Measurements from ENCODE around the gene SRGAP2B.
"Not testable (repeated sequence)": the region's sequence is repeated elsewhere in the genome, so short reads cannot be mapped to it uniquely, and the experiment has no call there.

The SRGAP2B gene

GRCh38 chr1:145093517-145094149 lies 1.5 kb downstream of the SRGAP2B start:
- peak; percentile 3 for DNase-seq (ENCODE audit: low spot score)

GRCh38 chr1:145082483-145083255 lies 12.5 kb downstream of the SRGAP2B start:
- DNase-seq (ENCODE audit: low spot score), result not testable (repeated sequence)

GRCh38 chr1:145080193-145080592 lies 14.9 kb downstream of the SRGAP2B start:
- DNase-seq (ENCODE audit: low spot score), result not testable (repeated sequence)

- not testable (repeated sequence) for DNase-seq (ENCODE audit: low spot score)
Measured at GRCh38 chr1:145079737-145080136, 15.4 kb downstream of the SRGAP2B start.

GRCh38 chr1:145078787-145079370 lies 16.2 kb downstream of the SRGAP2B start:
- not testable (repeated sequence) for DNase-seq (ENCODE audit: low spot score)

GRCh38 chr1:145077872-145078786 lies 17.0 kb downstream of the SRGAP2B start:
- DNase-seq (ENCODE audit: low spot score), result not testable (repeated sequence)

GRCh38 chr1:145076877-145077276 lies 18.3 kb downstream of the SRGAP2B start:
- DNase-seq (ENCODE audit: low spot score), result not testable (repeated sequence)

- not testable (repeated sequence) for DNase-seq (ENCODE audit: low spot score)
Measured at GRCh38 chr1:145074021-145074559, 21.0 kb downstream of the SRGAP2B start.

GRCh38 chr1:145071569-145071968 lies 23.6 kb downstream of the SRGAP2B start:
- not testable (repeated sequence) for DNase-seq (ENCODE audit: low spot score)

GRCh38 chr1:145066486-145066885 lies 28.6 kb downstream of the SRGAP2B start:
- DNase-seq (ENCODE audit: low spot score), result not testable (repeated sequence)

GRCh38 chr1:145065194-145065826 lies 29.8 kb downstream of the SRGAP2B start:
- peak; percentile 0 for DNase-seq (ENCODE audit: low spot score)

- not testable (repeated sequence) for DNase-seq (ENCODE audit: low spot score)
Measured at GRCh38 chr1:145063941-145064648, 31.0 kb downstream of the SRGAP2B start.

- not testable (repeated sequence) for DNase-seq (ENCODE audit: low spot score)
Measured at GRCh38 chr1:145063285-145063684, 31.8 kb downstream of the SRGAP2B start.

- not testable (repeated sequence) for DNase-seq (ENCODE audit: low spot score)
Measured at GRCh38 chr1:145058184-145058583, 36.9 kb downstream of the SRGAP2B start.

GRCh38 chr1:145055217-145055760 lies 39.8 kb downstream of the SRGAP2B start:
- DNase-seq (ENCODE audit: low spot score), result not testable (repeated sequence)

- DNase-seq (ENCODE audit: low spot score), result not testable (repeated sequence)
Measured at GRCh38 chr1:145053428-145053827, 41.7 kb downstream of the SRGAP2B start.

- DNase-seq (ENCODE audit: low spot score), result not testable (repeated sequence)
Measured at GRCh38 chr1:145052019-145052776, 42.9 kb downstream of the SRGAP2B start.

- not testable (repeated sequence) for DNase-seq (ENCODE audit: low spot score)
Measured at GRCh38 chr1:145048181-145048856, 46.8 kb downstream of the SRGAP2B start.

Data from SK-N-DZ (cell line).